GM19438 (cell line): ENCODE results near the gene SLC22A16.
"Not testable (repeated sequence)": the region's sequence is repeated elsewhere in the genome, so short reads cannot be mapped to it uniquely, and the experiment has no call there.

Experiments
- ATAC-seq: cut with Tn5 transposase; IDR thresholded peaks from one replicate; pipeline ENCODE4 v1.9.1; 2021; ENCODE audit warnings: low read depth; ENCODE audit not compliant: unreplicated experiment

SLC22A16 gene, protein sequence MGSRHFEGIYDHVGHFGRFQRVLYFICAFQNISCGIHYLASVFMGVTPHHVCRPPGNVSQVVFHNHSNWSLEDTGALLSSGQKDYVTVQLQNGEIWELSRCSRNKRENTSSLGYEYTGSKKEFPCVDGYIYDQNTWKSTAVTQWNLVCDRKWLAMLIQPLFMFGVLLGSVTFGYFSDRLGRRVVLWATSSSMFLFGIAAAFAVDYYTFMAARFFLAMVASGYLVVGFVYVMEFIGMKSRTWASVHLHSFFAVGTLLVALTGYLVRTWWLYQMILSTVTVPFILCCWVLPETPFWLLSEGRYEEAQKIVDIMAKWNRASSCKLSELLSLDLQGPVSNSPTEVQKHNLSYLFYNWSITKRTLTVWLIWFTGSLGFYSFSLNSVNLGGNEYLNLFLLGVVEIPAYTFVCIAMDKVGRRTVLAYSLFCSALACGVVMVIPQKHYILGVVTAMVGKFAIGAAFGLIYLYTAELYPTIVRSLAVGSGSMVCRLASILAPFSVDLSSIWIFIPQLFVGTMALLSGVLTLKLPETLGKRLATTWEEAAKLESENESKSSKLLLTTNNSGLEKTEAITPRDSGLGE

DNA sequence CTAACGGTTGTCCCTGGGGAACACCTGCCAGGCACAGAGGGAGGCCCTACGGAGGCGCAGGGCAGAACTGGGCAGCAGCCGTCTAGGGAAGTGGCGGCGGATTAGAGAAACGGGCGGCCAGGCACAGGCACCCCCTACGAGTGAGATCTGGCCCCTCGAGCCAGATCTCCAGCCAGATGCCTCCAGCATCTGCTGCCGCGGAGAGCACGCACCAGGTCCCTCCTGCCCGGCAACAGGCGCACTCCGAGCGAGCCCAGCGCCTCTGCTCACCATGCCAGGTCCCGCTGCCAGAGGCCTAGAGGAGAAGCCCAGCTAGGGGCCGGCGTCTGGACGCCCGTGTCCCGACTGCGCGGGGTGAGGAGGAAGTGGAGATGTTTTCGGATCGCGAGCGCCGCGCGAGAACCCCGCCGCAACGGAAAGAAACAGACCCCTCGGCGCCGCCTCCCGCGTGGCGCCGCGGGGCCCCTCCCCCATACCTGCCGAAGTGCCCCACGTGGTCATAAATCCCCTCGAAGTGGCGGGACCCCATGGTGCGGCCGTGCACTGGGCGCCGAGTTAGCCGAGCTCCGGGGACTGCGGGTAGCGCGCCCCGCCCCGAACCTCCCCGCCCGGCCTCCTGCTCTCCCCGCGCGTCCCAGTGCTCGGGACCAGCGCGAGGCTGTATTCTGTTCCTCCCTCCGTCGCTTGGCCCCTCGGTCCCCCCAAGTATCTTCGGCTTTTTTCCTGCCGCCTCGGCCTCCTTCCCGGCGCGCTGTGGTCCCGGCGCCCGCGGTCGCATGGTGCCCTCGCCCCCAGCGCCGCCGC lies at the start of gene SLC22A16:
SLC22A16 (minus strand) TSS at position 568 of the 804 bp plus-strand sequence; CDS start at position 529, 39 bp downstream.
- no peak for ATAC-seq

DNA sequence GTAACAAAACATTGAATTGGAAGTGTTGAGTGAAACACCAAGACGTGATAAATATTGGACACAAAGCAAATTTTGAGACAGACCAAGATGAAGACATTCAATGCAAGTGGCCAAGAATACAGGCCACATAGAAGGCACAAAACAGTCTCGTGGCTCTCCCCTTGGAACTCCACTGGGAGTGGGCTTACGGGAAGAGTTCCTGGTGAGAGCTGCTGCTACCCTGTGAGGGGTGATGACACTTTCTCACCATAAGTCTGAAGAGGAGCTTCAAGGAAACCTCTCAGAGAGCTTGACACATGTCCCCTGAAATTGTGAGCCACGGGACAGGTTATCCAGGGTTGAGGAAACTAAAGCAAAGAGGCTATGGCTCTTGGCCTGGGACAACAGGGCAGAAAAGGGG lies 48.6 kb upstream of the SLC22A16 start:
- ATAC-seq, result no peak

DNA sequence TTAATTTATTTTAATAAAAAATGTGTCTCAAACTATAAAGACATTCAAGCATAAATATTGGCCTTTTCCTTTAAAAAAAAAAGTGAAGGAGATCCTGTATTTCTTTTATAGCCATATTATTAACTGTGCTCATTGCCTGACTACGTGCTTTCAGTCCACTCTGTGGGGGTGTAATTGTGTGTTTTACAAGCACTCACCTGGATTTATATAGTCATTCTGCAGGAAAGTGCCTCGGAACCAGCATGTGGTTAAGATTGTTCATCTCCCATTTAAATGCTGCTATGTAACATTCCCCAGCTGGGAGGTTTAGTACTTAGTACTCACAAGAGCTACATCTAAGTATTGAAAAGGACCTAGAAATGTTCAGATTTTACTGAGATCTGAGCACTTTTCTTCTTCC lies 47.9 kb upstream of the SLC22A16 start:
- ATAC-seq, result no peak

DNA sequence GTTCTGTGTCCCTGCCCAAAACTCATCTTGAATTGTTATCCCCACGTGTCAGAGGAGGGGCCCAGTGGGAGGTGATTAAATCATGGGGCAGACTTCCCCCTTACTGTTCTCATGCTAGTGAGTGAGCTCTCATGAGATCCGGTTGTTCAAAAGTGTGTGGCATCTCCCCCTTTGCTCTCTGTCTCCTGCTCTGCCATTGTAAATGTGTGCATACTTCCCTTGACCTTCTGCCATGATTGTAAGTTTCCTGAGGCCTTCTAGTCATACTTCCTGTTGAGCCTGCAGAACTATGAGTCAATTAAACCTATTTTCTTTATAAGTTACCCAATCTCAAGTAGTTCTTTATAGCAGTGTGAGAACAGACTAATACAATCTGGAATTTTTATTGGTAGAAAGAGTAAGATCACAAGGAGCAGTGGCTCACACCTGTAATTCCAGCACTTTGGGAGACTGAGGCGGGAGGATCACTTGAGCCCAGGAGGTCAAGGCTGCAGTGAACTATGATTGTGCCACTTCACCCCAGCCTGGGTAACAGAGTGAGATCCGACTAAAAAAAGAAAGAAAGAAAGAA lies 47.1 kb upstream of the SLC22A16 start:
- ATAC-seq, result no peak

DNA sequence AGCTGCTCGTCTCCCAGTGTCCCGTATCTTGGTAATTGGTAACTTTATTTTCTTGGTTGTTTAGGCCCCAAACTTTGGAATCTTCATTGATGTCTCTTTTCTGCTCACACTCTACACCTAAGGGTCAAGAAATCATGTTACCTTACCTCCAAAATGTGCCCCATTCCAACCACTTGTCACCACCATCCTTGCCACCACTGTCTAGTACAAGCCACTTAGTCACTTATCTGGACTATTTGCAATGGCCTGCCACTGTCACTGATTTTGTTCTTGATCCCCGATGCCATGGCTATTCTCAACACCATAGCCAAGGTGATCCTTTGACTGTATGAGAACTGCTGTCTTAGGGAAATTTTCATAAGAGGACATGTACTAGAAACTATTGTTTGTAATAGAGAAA lies 46.0 kb upstream of the SLC22A16 start:
- ATAC-seq, result no peak

DNA sequence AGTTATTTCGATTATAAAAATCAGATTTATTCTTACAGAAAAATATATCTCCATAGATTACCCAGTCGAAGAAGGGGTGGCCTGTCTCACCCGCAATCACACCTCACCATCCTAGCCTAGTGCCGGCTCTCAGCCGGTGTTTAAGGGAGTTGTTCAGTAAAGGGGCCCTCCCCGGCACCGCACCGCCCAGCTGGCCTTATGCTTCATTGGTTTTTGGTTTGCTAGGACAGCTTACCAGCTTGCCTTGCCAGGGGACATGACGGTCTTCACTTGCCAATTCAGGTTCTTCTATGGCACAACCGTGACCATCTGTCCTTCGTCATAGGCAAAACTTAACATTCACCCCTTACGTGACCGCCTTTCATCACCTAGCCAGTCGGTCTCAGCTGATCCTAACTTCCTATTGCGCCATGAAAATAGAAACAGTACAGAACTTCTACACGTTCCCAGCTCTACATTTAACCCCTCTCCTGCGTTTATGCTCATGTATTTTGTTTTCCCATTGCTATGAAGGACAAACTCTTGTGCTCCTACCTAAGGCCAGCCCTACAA lies 44.7 kb upstream of the SLC22A16 start:
- ATAC-seq, result no peak

DNA sequence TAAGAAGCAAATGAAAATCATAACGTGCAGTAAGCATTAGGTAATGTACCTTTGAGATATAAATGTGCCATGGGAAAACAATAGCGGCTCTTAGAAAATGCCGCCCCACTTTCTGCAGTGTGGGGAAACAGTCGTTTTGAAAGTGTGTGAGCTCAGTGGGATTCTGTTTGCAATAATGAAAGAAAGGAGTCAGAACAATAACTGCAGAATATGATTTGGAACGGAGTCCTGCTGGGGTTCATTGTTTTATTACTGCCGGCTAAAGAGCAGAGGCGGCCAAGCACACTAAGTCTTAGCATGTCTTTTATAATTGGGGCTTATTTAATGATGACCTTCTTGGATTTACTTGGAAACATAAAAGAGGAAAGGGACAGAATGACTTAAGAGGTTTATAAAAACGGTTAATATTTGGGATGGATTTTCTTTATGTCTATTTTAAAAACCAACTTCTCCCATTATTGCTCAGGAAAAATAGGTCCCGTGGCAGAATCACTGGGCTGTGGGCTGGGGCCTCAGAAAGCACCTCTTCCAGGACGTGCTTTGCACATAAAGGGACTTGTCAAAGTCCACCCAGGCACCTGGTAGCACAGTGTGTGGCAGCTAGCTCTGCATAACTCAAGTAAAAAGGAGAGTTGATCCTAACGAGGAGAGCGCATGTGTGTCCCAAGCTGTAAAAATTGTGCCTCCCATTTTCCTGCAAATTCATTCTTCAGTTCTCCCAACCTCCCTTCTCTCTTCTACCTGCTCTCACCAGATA lies 44.0 kb upstream of the SLC22A16 start:
- no peak for ATAC-seq

DNA sequence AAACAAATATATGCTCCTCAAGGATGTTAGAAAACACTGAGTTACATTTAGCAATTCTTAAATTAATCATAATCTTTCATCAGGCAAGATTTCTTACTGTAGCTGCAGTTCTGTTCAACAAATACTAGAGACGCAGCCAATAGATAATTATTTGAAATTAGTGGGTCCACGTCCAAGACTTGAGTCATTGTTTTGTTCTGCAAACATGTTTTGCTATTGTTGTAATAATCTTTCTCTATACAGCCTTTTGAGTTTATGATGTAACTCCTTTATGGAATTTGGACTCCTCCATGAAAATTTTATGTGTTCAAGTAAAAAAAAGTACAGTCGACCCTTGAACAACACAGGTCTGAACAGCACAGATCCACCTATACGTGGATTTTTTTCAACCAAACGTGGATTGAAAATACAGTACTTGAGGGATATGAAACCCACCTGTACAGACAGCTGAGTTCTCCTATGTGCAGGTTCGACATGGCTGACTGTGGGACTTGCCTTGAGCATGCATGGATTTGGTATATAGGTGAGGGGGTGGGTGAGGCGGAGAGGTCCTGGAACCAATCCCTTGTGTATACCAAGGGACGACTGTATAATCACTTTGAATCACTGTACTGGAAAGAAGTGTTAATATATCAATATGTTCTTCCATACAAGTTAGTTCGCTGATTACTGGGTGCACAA lies 41.3 kb upstream of the SLC22A16 start:
- ATAC-seq, result no peak

DNA sequence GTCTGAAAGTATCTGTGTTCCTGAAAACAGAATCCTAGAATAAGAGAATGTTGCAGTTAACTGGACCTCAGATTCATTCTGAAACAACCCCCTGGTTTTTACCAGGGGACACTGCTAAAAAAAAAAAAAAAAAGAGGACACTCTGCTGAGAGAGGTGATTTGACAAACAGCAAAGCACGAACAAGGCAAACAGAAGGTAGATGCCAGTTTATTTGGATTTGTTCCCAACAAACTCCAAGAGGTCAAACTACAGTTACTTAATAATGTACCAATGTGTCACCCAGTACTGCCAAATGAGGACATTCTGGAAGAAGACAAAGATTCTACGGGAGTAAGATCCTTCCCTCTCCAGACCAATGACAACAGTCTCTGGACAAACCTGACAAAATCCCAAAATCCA lies 40.6 kb upstream of the SLC22A16 start:
- ATAC-seq, result no peak

DNA sequence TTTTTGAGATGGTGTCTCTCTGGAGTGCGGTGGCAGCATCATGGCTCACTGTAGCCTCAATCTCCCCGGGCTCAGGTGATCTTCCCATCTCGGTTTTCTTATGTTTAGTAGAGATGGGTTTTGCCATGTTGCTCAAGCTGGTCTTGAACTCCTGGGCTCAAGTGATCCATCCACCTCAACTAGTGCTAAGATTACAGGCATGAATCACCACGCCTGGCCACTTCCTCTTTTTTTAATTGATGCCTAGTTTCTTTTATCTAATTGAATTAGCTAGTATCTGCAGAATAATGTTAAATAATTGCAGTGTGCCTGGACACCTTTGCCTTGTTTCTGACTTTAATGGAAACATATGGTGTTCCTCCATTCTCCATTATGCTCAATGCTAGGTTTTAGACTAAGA lies 38.4 kb upstream of the SLC22A16 start:
- no peak for ATAC-seq

DNA sequence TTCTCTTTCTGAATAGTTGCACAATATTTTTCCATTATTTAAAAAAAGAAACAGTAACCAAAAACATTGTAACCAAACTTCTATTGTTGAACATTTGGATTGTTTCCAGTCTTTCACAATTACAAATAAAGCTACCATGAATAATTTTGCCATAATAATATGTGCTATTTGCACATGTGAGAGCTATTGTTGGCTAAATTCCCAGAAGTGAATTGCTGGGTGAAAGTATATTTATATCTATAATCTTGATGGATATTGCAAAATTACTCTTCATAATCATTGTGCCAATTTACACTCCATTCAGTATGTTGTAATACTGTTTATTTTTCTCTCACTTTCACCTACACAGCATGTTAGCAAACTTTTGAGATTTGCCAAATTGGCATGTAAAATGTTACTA lies 36.6 kb upstream of the SLC22A16 start:
- ATAC-seq, result no peak

DNA sequence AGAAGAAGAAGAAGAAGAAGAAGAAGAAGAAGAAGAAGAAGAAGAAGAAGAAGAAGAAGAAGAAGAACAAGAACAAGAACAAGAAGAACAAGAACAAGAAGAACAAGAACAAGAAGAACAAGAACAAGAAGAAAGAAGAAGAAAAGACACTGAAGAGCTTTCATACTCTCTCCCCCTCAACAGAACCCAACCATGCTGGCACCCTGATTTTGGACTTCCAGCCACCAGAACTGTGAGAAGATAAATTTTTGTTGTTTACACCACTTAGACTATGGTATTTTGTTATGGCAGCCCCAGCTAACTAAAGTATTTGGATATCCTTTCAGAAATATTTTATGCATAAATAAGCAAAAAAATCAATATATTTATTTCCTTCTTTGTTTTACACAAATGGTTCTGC lies 36.1 kb upstream of the SLC22A16 start:
- not testable (repeated sequence) for ATAC-seq

DNA sequence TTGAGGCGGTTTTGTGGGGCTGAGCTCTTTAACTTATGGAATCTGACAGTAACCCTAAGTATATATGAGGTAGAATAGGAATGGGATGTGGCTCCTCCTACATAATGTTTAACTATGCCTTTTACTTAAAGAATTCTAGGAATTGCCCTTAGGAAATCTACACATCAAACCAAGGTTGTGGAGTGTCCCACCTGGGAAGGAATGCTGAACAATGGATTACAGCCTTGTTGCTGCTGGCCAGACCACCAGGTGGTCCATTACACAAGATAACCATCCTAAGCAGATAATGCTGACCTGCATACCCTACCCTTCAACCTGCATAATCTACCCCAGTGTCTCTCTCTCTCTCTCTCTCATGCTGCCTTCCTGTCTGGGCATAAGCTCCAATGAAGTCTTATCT lies 35.0 kb upstream of the SLC22A16 start:
- ATAC-seq, result no peak

DNA sequence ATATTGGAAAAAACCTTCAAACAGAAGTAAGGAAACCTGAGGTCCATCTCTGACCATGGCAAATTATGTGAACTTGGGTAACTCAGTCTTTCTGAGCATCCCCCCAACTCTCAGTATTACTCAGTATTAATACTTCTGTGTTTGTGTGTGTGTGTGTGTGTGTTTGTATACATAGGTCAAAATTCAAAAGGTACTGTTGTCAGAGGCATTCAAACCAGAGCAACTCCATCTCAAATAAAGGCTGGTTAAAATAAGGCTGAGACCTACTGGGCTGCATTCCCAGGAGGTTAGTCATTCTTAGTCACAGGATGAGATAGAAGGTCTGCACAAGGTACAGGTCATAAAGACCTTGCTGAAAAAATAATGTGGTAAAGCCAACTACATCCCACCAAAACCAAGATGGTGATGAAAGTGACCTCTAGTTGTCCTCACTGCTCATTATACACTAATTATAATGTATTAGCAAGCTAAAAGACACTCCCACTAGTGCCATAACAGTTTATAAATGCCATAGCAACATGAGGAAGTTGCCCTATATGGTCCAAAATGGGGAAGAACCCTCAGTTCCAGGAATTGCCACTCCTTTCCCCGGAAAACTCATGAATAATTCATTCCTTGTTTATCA lies 33.3 kb upstream of the SLC22A16 start:
- ATAC-seq, result no peak

DNA sequence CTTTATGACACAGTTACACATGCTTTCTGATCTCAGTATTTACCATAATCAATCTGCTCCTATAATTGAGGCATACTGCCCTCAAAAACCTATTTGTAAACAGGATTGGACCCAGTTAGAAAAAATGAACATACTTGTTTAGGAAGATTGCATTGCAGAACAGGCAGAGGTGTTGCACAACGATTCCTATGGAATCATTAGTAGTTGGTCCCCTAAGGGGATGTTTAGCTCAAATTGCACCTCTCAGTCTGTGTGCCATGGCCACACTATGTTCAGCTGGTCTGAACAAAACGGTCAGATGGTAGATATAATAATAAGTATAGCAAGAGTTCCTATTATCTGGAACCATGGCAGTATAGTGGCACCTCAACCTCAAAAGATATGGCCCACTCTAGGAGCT lies 28.5 kb upstream of the SLC22A16 start:
- not testable (repeated sequence) for ATAC-seq

DNA sequence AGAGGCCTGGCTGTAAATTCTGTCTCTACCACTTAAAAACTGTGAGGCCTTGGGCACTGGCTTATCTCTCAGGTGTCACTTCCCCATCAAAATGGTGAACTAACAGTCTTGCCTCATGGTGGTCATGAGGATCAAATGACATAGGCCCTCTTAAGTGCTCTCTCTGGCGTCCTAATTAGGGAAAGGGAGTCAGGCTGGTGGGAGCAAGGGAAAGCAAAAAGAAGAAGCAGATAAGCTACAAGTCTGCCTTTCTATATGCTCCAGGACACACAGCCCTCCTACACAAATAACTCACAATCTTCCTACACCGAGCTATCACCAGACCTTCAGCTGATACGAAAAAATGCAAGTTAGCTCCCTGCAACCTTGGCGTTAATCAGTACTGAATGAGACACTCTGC lies 19.5 kb upstream of the SLC22A16 start:
- ATAC-seq, result no peak

DNA sequence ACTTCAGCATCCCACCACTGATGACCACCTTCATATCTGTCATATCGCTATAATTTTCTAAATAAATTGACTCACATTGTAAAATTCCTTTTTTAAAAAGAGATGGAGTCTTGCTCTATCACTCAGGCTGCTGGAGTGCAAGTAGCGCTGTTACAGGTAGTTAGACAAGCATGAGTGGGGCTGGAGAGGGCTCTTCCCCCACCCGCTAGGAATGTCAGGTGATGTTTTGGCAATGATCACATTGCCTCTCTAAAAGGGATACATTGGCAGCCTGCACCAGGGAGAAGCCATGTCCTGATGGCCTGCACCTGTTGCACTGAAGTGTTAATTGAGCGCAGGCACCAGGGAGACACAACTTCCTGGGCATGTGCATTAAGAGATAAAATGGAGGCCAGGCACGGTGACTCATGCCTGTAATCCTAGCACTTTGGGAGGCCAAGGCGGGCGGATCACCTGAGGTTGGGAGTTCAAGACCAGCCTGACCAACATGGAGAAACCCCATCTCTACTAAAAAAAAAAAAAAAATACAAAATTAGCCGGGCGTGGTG lies 16.9 kb upstream of the SLC22A16 start:
- no peak for ATAC-seq

DNA sequence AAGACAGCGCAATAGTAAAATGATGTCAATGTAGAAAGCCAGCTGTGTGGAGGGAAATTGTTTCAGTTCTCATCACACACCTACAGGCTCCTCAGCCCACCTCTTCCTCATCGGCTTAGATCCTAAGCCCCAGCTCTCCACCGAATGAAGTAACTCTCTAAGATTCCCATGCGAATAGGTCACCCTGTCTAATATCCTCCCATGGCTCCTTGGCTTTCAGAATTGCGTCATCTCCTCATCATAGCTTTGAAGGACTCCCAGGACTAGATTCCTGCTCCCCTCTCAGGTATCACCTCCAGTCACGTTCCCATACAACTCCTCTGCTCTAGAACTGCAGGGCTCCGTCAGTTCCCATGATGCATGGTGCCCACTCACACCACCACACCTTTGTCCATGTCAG lies 16.2 kb upstream of the SLC22A16 start:
- ATAC-seq, result no peak
